DOHH2 (cell line): ENCODE data around the gene SIGLEC11.
"Not testable (repeated sequence)": the region's sequence is repeated elsewhere in the genome, so short reads cannot be mapped to it uniquely, and the experiment has no call there.

Source experiments
- H3F3A ChIP-seq: fragments of 200-600 bp; sonication (generic), shearing (Covaris generic); 2 replicates; pipeline ENCODE4 v1.6.0; 2016; ENCODE audit warnings: antibody characterized with exemption, mild to moderate bottlenecking; ENCODE audit not compliant: control insufficient read depth, insufficient read depth
- H3K27ac ChIP-seq: fragments of 200-600 bp; sonication (generic); 2 replicates; pipeline ENCODE4 v1.5.1; 2014; ENCODE audit warnings: low read depth, mild to moderate bottlenecking, low read length, moderate library complexity
- H3K27me3 ChIP-seq: fragments of 200-600 bp; sonication (generic); 2 replicates; pipeline ENCODE4 v1.6.1; 2014; ENCODE audit warnings: mild to moderate bottlenecking, low read length, mixed read lengths; ENCODE audit not compliant: control insufficient read depth
- H3K36me3 ChIP-seq: fragments of 200-600 bp; sonication (generic); 2 replicates; pipeline ENCODE4 v1.6.1; 2014; ENCODE audit warnings: mild to moderate bottlenecking, low read length, moderate library complexity, mixed read lengths; ENCODE audit not compliant: control insufficient read depth
- H3K4me1 ChIP-seq: fragments of 200-600 bp; sonication (generic); 2 replicates; pipeline ENCODE4 v1.6.1; 2014; ENCODE audit warnings: mild to moderate bottlenecking, low read length, mixed read lengths; ENCODE audit not compliant: control insufficient read depth
- H3K4me2 ChIP-seq: fragments of 200-600 bp; sonication (generic); 2 replicates; pipeline ENCODE4 v1.6.0; 2014; ENCODE audit warnings: mild to moderate bottlenecking, low read length, moderate library complexity
- H3K4me3 ChIP-seq: fragments of 200-600 bp; sonication (generic); 2 replicates; pipeline ENCODE4 v1.5.1; 2014; ENCODE audit warnings: mild to moderate bottlenecking, low read length, mixed read lengths
- H3K79me2 ChIP-seq: fragments of 200-600 bp; sonication (generic); 2 replicates; pipeline ENCODE4 v1.6.1; 2014; ENCODE audit warnings: mild to moderate bottlenecking, low read length, mixed read lengths; ENCODE audit not compliant: control insufficient read depth
- H3K9me2 ChIP-seq: fragments of 200-600 bp; sonication (generic); replicated peaks from 2 replicates; pipeline ENCODE4 v1.6.1; 2014; ENCODE audit warnings: mild to moderate bottlenecking, low read length, mixed read lengths; ENCODE audit not compliant: control insufficient read depth
- H3K9me3 ChIP-seq: fragments of 200-600 bp; sonication (generic); 2 replicates; pipeline ENCODE4 v1.6.1; 2014; ENCODE audit warnings: antibody characterized with exemption, low read length, mixed read lengths; ENCODE audit not compliant: control insufficient read depth, insufficient read depth
- H4K20me1 ChIP-seq: fragments of 200-600 bp; sonication (generic); 2 replicates; pipeline ENCODE4 v1.6.0; 2014; ENCODE audit warnings: low read depth, mild to moderate bottlenecking, antibody characterized with exemption, low read length, moderate library complexity; ENCODE audit not compliant: control insufficient read depth, insufficient read depth
- EZH2phosphoT487 ChIP-seq: fragments of 200-600 bp; sonication (generic); IDR thresholded peaks from 2 replicates; pipeline ENCODE4 v1.6.1; 2017; ENCODE audit warnings: borderline replicate concordance, mild to moderate bottlenecking, antibody characterized with exemption, low read length, moderate library complexity, mixed read lengths
- TF ChIP-seq, protein P1 (sequence below): fragments of 200-600 bp; sonication (generic); IDR thresholded peaks from one replicate; pipeline ENCODE4 v1.5.1; 2014; ENCODE audit warnings: antibody characterized with exemption, mild to moderate bottlenecking, low read depth, low read length; ENCODE audit not compliant: poor library complexity, severe bottlenecking

Gene SIGLEC11

DNA sequence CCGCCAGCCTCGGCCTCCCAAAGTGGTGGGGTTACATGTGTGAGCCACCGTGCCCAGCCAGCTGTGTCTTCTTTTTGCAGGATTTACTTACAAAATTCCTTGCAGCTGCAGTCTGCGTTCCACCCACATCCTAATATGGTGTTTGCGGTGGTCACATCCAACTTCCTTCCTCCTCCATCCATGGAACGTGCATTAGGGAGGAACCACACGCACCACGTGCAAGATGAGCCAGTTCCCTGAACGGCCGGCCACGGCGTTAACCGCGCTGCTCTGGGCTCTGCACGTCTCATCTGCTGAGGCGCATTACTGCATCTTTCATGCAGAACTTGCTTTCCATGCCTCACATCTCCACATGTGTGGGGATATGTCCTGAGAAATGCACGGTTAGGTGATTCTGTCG lies 13.0 kb upstream of the SIGLEC11 start:
- no peak overlapping the region for H3K4me2 ChIP-seq
- no peaks in the 10 kb centered on the region for H3K4me1 ChIP-seq
- H3K9me2 ChIP-seq: no peaks in the 10 kb centered on the region
- H3K9me3 ChIP-seq: no peaks in the 10 kb centered on the region
- no peaks in the 10 kb centered on the region for H3K36me3 ChIP-seq
- H3K4me3 ChIP-seq: no peak overlapping the region
- H3K27ac ChIP-seq: no peak overlapping the region
- H3F3A ChIP-seq: no peaks in the 10 kb centered on the region
- no peaks in the 10 kb centered on the region for H3K79me2 ChIP-seq
- H4K20me1 ChIP-seq: no peaks in the 10 kb centered on the region
- no peak for TF ChIP-seq EZH2phosphoT487
- TF ChIP-seq, protein P1, sequence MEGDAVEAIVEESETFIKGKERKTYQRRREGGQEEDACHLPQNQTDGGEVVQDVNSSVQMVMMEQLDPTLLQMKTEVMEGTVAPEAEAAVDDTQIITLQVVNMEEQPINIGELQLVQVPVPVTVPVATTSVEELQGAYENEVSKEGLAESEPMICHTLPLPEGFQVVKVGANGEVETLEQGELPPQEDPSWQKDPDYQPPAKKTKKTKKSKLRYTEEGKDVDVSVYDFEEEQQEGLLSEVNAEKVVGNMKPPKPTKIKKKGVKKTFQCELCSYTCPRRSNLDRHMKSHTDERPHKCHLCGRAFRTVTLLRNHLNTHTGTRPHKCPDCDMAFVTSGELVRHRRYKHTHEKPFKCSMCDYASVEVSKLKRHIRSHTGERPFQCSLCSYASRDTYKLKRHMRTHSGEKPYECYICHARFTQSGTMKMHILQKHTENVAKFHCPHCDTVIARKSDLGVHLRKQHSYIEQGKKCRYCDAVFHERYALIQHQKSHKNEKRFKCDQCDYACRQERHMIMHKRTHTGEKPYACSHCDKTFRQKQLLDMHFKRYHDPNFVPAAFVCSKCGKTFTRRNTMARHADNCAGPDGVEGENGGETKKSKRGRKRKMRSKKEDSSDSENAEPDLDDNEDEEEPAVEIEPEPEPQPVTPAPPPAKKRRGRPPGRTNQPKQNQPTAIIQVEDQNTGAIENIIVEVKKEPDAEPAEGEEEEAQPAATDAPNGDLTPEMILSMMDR: no peak
- no peaks in the 10 kb centered on the region for H3K27me3 ChIP-seq

DNA sequence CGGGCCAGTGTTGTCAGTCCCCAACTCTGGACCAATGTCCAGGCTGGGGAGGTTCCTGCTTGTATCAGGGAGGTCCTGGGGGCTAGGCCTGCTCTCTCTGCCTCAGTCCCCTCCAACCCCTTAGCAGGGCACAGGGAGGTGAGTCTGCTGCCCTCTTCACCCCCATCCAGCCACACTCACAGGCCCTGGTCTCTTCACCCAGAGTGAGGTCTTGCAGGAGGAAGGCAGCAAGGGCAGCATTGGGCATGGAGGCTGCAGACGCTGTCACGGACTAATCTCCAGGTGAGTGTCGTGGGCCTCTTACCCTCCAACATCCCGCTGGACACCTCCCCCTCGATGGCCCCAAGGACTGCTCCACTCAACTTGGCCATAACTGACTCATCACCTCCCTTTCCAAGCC lies 11.9 kb upstream of the SIGLEC11 start:
- no peaks in the 10 kb centered on the region for H3K9me2 ChIP-seq
- no peaks in the 10 kb centered on the region for H3K9me3 ChIP-seq
- H3K27me3 ChIP-seq: no peaks in the 10 kb centered on the region
- H3K4me1 ChIP-seq: no peaks in the 10 kb centered on the region
- TF ChIP-seq EZH2phosphoT487: no peak
- TF ChIP-seq, protein P1: no peak
- no peak overlapping the region for H3K27ac ChIP-seq
- H4K20me1 ChIP-seq: no peaks in the 10 kb centered on the region
- no peaks in the 10 kb centered on the region for H3K36me3 ChIP-seq
- no peak overlapping the region for H3K4me2 ChIP-seq
- H3K4me3 ChIP-seq: no peak overlapping the region
- no peaks in the 10 kb centered on the region for H3F3A ChIP-seq
- no peaks in the 10 kb centered on the region for H3K79me2 ChIP-seq

DNA sequence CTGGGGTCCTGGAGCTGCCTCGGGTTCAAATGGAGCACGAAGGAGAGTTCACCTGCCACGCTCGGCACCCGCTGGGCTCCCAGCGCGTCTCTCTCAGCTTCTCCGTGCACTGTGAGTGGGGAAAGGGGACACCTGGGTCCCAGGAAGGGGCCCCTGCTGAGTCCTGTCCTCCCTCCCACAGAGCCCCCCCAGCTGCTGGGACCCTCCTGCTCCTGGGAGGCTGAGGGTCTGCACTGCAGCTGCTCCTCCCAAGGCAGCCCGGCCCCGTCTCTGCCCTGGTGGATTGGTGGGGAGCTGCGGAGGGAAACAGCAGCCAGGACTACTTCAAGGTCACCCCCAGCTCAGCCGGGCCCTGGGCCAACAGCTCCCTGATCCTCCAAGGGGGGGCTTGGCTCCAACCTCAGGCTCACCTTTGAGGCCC lies 11.0 kb upstream of the SIGLEC11 start:
- H3K4me1 ChIP-seq: no peaks in the 10 kb centered on the region
- no peaks in the 10 kb centered on the region for H3K27me3 ChIP-seq
- H3F3A ChIP-seq: no peaks in the 10 kb centered on the region
- H3K4me3 ChIP-seq: no peak overlapping the region
- no peak overlapping the region for H3K27ac ChIP-seq
- H4K20me1 ChIP-seq: no peaks in the 10 kb centered on the region
- no peaks in the 10 kb centered on the region for H3K79me2 ChIP-seq
- H3K36me3 ChIP-seq: no peaks in the 10 kb centered on the region
- H3K4me2 ChIP-seq: no peak overlapping the region
- H3K9me2 ChIP-seq: no peaks in the 10 kb centered on the region
- no peak for TF ChIP-seq EZH2phosphoT487
- TF ChIP-seq, protein P1: no peak
- no peaks in the 10 kb centered on the region for H3K9me3 ChIP-seq

DNA sequence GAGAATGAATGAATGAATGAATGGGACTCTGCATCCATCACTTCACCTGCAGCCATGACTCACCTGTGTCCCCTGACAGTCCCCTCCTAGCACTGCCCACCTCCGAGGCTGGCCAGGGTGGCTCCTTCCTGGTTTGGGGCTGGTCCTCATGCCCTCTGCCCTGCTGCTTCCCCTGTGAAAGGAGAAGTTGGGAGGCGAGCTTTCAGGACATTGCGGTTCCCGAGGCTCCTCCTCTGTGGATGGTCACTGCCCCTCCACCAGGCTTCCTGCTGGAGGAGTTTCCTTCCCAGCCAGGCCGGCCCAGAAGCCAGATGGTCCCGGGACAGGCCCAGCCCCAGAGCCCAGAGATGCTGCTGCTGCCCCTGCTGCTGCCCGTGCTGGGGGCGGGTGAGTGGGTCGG lies 8.4 kb upstream of the SIGLEC11 start:
- H3F3A ChIP-seq, H3K4me1 ChIP-seq, H3K9me2 ChIP-seq, H4K20me1 ChIP-seq, H3K27me3 ChIP-seq, H3K79me2 ChIP-seq, H3K4me2 ChIP-seq, H3K27ac ChIP-seq, H3K36me3 ChIP-seq, H3K4me3 ChIP-seq, H3K9me3 ChIP-seq: not testable (repeated sequence)
